ENCODE data around the gene ADAMTS2. TPM values are rescaled to one million over a fixed set of nuclear protein-coding genes. Genes with fewer than 3 reads are reported as not detected.

Gene ADAMTS2
- total RNA-seq, 1 donor from 2014 or later: 8.2 TPM

- no peaks in the 10 kb centered on the region for H3K9me3 Mint-ChIP-seq
- no peak overlapping the region for H3K4me3 Mint-ChIP-seq
- no peak for DNase-seq (ENCODE audit: low spot score in 2 of 2, unreplicated experiment in 2 of 2)
- H3K27ac Mint-ChIP-seq: no peak overlapping the region
- no peak for TF ChIP-seq CTCF (IDR thresholded peaks at IDR 0.05; ENCODE audit: unreplicated experiment)
- no peaks in the 10 kb centered on the region for H3K4me1 Mint-ChIP-seq
- no peaks in the 10 kb centered on the region for H3K36me3 Mint-ChIP-seq
- H3K27me3 Mint-ChIP-seq (ENCODE audit: low read depth): peaks cover 2% of the 10 kb centered on the region
Measured at GRCh38 chr5:179333796-179334761, 11.2 kb downstream of the ADAMTS2 start.

- no peak for DNase-seq (ENCODE audit: low spot score in 2 of 2, unreplicated experiment in 2 of 2)
- H3K9me3 Mint-ChIP-seq: no peaks in the 10 kb centered on the region
- H3K27me3 Mint-ChIP-seq (ENCODE audit: low read depth): peaks cover 2% of the 10 kb centered on the region
- H3K36me3 Mint-ChIP-seq: no peaks in the 10 kb centered on the region
- no peaks in the 10 kb centered on the region for H3K4me1 Mint-ChIP-seq
- no peak for TF ChIP-seq CTCF (IDR thresholded peaks at IDR 0.05; ENCODE audit: unreplicated experiment)
- no peak overlapping the region for H3K4me3 Mint-ChIP-seq
- H3K27ac Mint-ChIP-seq: no peak overlapping the region
Measured at GRCh38 chr5:179332741-179333290, 12.4 kb downstream of the ADAMTS2 start.

DNA sequence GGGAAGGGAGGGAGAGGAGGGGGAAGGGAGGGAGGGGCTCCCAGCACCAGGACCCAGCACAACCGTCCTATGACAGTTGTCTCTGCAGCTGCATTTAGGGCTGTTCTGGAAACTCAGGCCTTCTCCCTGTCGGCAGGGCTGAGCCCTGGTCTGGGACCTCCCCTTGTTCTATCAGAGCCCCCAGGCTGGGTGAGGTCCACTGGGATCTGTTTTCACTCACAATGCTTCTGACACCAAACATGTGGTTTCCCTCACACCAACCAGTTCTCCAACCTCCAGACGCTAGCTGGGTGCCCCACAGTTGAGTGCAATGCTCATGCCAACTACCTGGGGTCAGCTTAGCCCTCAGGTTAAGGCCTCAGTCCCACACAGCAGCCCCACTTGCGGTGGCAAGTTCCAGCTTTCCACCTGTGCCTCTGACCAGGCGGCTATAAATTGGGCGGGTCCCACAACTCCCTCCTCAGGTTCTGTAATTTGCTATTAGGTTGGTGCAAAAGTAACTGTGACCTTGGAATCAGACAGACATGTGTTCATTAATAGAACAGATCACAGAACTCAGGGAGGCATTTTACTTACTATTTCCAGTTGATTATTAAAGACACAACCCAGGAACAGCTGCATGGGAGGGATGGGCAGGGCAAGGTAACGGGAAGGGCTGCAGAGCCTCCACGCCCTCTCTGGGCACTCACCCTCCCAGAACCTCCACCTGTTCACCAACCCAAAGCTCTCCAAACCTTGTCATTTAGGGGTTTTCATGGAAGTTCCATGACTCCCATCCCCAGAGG lies 13.5 kb downstream of the ADAMTS2 start:
- Mint-ChIP-seq H3K4me3 (no peak overlapping the region), H3K36me3 (no peaks in the 10 kb centered on the region), H3K27ac (no peak overlapping the region), H3K9me3 (no peaks in the 10 kb centered on the region), H3K4me1 (peaks cover under 1% of the 10 kb centered on the region), H3K27me3 (ENCODE audit: low read depth) (no peaks in the 10 kb centered on the region)
- no peak for DNase-seq (ENCODE audit: low spot score in 2 of 2, unreplicated experiment in 2 of 2)
- TF ChIP-seq CTCF (IDR thresholded peaks at IDR 0.05; ENCODE audit: unreplicated experiment): no peak

- Mint-ChIP-seq H3K4me1 (peaks cover 8% of the 10 kb centered on the region), H3K9me3 (no peaks in the 10 kb centered on the region), H3K4me3 (no peak overlapping the region), H3K36me3 (no peaks in the 10 kb centered on the region), H3K27me3 (ENCODE audit: low read depth) (peaks cover 4% of the 10 kb centered on the region), H3K27ac (no peak overlapping the region)
- no peak for TF ChIP-seq CTCF (IDR thresholded peaks at IDR 0.05; ENCODE audit: unreplicated experiment)
- DNase-seq (ENCODE audit: low spot score in 2 of 2, unreplicated experiment in 2 of 2): no peak
Measured at GRCh38 chr5:179330186-179330900, 14.9 kb downstream of the ADAMTS2 start.

DNA sequence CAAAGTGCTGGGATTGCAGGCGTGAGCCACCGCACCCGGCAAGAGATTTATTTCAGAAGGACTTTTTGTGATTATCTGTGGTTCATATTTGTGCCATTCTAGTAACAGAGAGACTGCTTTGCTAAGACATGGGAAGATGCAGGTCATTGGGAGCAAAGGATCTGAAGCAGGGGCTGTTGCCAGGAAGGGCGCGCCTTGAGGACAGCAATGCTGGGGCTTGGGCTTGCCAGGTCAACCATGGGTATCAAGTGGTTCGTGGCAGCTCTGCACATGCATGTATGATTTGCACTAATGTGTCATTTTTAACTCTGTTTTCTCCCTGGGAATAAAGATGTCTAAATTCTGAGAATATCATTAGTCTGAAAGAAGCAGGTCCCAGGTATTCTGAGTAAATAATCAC lies 17.0 kb downstream of the ADAMTS2 start:
- Mint-ChIP-seq H3K36me3 (no peaks in the 10 kb centered on the region), H3K27me3 (ENCODE audit: low read depth) (peaks cover 4% of the 10 kb centered on the region), H3K27ac (no peak overlapping the region), H3K4me1 (peaks cover 8% of the 10 kb centered on the region), H3K9me3 (no peaks in the 10 kb centered on the region), H3K4me3 (no peak overlapping the region)
- no peak for DNase-seq (ENCODE audit: low spot score in 2 of 2, unreplicated experiment in 2 of 2)
- TF ChIP-seq CTCF (IDR thresholded peaks at IDR 0.05; ENCODE audit: unreplicated experiment): no peak
